Effector memory CD8-positive, alpha-beta T cell (primary cell): ENCODE results near the gene HOXA10.
A peak's percentile ranks its signal among the peaks of the same experiment; 100 is the strongest.

Experiments
- ATAC-seq: fragments of 150-1000 bp; cut with Tn5 transposase; replicated peaks from 2 replicates; pipeline ENCODE4 v1.10.0; 2021; ENCODE audit warnings: mild to moderate bottlenecking, moderate library complexity
- DNase-seq, 3 experiments: peaks; one replicate each; pipeline ENCODE4 v3.0.0; 2021
- H3K27ac Mint-ChIP-seq, 2 donors: one replicate each; pipeline ENCODE4 v1.8.0; 2022; ENCODE audit warnings: mild to moderate bottlenecking in 2 of 2, mixed read lengths in 2 of 2, moderate library complexity in 2 of 2
- H3K27me3 Mint-ChIP-seq, 2 donors: one replicate each; pipeline ENCODE4 v1.8.0; 2022; ENCODE audit warnings: mixed read lengths in 2 of 2
- H3K36me3 Mint-ChIP-seq: one replicate; pipeline ENCODE4 v1.8.0; 2022; ENCODE audit warnings: mild to moderate bottlenecking, moderate library complexity, mixed read lengths; ENCODE audit not compliant: insufficient read depth
- H3K4me1 Mint-ChIP-seq, 2 donors: one replicate each; pipeline ENCODE4 v1.8.0; 2022; ENCODE audit warnings: low read depth in 2 of 2, mixed read lengths in 2 of 2
- H3K4me3 Mint-ChIP-seq, 2 donors: one replicate each; pipeline ENCODE4 v1.8.0; 2022; ENCODE audit warnings: mild to moderate bottlenecking in 2 of 2, mixed read lengths in 2 of 2, moderate library complexity in 2 of 2
- H3K9me3 Mint-ChIP-seq, 2 donors: one replicate each; pipeline ENCODE4 v1.8.0; 2022; ENCODE audit warnings: mixed read lengths in 2 of 2

Gene HOXA10

DNA sequence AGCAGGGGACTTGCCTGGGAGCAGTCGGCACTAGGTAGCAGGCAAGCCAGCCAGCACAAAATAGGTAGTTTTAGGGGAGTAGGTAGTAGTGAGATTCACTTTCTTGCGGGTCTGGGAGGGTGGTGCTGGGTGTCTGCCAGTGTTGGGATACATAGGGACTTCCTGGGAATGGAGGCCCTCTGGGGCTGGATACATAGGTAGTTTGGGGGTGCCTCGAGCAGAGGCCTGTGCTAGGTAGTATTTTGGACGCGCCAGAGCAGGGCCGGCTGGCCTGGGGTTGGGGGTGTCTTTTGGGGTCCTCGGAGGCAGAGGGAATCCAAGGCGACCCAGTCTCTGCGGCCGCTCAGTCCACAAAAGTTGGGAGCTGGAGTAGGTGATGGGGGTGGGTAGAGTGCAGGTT is 19.8 kb downstream of the HOXA10 start:
- H3K36me3 Mint-ChIP-seq: peaks cover 32% of the 10 kb centered on the region
- peaks cover 44 to 47% of the 10 kb centered on the region in 2 donors for H3K4me1 Mint-ChIP-seq
- peak overlapping the region; percentile 15 to 58 for H3K27ac Mint-ChIP-seq
- peaks cover 90 to 99% of the 10 kb centered on the region in 2 donors for H3K27me3 Mint-ChIP-seq
- DNase-seq: no peak
- no peak for ATAC-seq
- no peaks in the 10 kb centered on the region for H3K9me3 Mint-ChIP-seq
- H3K4me3 Mint-ChIP-seq: peak overlapping the region; percentile 64 to 80

DNA sequence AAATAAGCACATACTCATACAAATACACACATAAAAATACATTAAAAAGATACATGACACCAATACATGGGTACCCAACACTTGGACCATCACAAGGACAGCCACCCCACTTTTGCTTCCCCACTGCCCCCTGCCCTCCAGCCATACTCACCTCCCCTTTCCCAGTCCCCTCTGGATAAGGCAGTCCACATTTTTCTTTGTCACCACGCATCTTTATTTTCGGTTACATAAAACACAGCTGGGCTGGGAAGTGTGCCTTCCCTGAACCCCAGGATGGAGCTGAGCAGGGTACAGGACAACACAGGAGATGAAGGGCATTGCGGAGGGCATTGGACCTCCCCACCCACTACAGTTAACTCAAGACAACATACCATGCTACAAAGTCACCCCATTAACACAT is 20.6 kb downstream of the HOXA10 start:
- peaks cover 84 to 99% of the 10 kb centered on the region in 2 donors for H3K27me3 Mint-ChIP-seq
- H3K36me3 Mint-ChIP-seq: peaks cover 32% of the 10 kb centered on the region
- H3K4me1 Mint-ChIP-seq: peaks cover 44 to 47% of the 10 kb centered on the region in 2 donors
- DNase-seq (no peak), ATAC-seq (no peak)
- no peak overlapping the region for H3K4me3 Mint-ChIP-seq
- H3K9me3 Mint-ChIP-seq: no peaks in the 10 kb centered on the region
- no peak overlapping the region for H3K27ac Mint-ChIP-seq

DNA sequence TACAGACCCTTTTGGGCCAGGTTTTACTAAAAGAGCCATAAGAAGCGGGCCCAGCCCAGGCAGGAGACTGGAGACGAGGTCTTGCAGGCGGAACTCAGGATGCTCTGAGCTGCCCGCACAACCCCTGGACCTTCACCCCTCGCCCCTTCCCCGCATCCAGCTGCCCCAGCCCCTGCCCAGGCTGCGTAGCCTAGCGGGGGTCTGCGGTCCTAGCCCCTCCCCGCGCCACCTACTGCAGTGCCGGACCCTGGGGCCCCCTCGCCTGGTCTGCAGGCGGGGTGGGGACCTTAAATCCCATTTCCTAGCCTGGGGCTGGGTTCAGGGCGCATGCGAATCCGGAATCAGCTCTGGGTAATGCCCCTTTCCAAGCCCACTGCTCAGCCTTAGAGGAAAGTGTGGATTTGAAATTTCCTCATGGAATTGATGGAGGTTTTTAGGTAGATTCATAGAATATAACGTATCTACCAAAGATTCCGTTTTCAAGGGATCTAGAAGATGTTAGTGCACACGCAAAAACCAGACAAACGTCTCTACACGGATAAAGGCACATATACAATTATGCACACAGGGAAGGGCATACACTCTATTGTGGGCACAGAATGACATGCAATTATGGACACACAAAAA is 21.2 kb downstream of the HOXA10 start:
- Mint-ChIP-seq H3K27ac (no peak overlapping the region), H3K27me3 (peaks cover 84 to 99% of the 10 kb centered on the region in 2 donors), H3K4me3 (no peak overlapping the region), H3K36me3 (peaks cover 31% of the 10 kb centered on the region), H3K9me3 (no peaks in the 10 kb centered on the region), H3K4me1 (peaks cover 42 to 46% of the 10 kb centered on the region in 2 donors)
- DNase-seq (no peak), ATAC-seq (no peak)

DNA sequence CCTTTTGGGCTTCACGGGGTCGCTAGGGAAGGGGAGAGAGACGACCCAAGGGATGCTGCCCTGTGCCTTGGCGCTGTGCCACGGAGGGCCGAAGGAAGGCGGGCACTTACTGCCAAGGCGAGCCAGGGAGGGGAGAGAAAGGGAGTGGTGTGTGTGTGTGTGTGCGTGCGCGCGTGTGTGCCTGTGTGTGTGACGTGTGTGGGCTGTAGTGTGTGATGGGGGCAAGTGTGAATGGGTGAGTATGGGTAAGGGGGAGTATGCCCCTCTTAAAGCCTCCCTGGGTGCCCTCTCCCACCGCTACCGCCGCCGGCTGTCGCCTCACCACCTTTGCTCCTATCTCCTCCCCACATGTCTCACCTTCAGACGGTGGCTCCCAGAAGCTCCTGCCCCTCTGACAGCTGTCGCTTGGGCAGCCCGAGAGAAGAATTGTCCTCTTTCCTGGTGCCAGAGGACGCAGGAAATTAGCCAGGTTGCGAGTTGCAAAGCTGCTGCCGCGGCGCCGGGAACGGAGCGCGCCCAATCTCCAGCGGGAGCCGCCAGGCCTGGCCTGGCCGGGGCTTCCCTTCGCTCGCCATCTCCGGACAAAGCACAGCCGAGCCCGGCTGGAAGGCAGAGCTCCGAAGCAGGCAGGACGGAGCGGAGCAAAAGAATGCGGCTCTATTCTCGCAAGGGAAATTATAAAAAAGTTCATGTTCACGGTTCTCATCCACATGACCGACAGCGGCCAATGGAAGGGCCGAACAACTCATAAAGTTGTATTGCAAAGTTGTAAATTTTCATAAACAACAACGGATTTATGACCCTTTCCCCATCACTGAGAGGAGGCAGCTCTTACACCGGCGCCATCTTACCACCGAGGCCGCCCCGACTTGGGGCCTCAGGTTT is 21.9 kb downstream of the HOXA10 start, which contains the start of gene HOXA3:
HOXA3 (minus strand) TSS at position 653 of the 885 bp plus-strand sequence. CDS start 41,943 bp downstream, outside the sequence.
- H3K4me1 Mint-ChIP-seq: peaks cover 38 to 43% of the 10 kb centered on the region in 2 donors

DNA sequence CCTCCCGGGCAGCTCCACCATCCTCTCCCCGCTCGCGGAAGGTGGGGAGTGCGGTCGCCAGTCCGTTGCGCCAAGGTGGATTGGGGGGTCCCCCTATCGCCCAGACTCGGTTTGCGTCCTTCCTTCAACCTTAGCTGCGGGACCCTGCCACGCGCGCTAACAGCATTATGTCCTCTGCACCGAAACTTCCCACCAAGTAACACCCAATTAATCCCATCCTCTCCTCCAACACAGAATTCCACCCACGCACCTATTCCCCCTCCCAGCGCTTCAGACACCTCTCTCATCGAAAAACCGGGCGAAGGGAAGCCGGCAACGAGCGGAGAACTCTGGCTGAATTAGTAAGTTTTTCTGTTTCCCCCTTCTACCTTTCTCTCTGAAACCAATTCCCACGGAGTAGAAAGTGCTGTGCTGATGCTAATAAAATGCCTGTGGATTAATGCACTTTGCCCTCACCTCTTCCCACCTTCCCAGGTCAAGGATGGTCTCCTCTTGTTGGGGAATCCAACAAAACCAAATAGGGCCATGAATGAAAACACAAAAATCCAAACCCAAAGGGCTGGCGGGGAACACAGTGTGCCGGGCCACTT is 22.7 kb downstream of the HOXA10 start:
- DNase-seq (no peak), ATAC-seq (no peak)
- H3K36me3 Mint-ChIP-seq: peaks cover 23% of the 10 kb centered on the region
- no peaks in the 10 kb centered on the region for H3K9me3 Mint-ChIP-seq
- peak overlapping the region; percentile 44 to 80 for H3K27ac Mint-ChIP-seq
- H3K27me3 Mint-ChIP-seq: peaks cover 84 to 99% of the 10 kb centered on the region in 2 donors
- H3K4me3 Mint-ChIP-seq: peak overlapping the region; percentile 83 to 86
- H3K4me1 Mint-ChIP-seq: peaks cover 38 to 41% of the 10 kb centered on the region in 2 donors

More for the DNA sequence above, 21.9 kb downstream of the HOXA10 start, which contains the start of gene HOXA3:
- H3K4me3 Mint-ChIP-seq: peak within 1 kb of the TSS; percentile 83 to 86
- H3K9me3 Mint-ChIP-seq: no peaks in the 10 kb centered on the region
- peak within 1 kb of the TSS; percentile 44 to 80 for H3K27ac Mint-ChIP-seq
- peaks cover 81 to 99% of the 10 kb centered on the region in 2 donors for H3K27me3 Mint-ChIP-seq
- H3K36me3 Mint-ChIP-seq: peaks cover 27% of the 10 kb centered on the region
- ATAC-seq: no peak
- no peak for DNase-seq

DNA sequence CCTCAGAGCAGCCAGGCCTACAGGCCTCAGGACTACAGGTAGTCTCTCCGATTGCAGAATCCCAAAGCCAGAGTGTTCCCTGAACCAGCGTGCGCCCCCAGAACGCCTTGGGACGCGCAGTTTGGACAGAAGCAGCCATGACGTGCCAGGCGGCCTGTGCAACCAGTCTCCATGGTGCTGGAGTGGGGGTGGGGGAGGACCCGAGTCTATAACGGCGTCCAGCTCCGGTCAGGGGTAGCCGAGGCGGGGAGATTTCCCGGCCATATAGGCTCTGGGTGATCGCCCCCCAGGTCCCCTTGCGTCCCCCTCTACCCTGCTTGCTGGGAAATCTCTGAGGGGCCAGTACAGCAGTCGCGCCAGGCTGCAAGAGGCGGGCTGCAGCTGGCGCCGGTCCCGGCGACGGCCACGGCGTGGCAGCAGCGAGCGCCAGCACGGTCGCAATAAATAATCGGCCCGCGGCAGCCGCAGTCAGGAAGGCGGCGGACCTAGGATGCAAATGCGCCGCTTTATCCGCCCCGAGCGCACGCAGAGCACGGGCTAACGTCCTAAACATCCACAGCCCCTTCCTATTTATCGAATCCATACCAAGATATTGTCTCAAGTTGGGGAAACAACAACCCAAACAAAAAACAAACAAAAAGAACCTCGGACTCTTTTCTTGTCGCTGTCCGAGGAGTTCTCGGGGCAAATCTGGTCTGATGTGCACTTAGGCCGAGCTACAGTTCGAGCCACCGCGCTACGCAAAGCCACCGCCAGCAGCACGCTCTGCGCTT is 23.4 kb downstream of the HOXA10 start:
- DNase-seq (peak; percentile 54 to 67 (median 65)), ATAC-seq (peak; percentile 87)
- H3K36me3 Mint-ChIP-seq: peaks cover 19% of the 10 kb centered on the region
- H3K27ac Mint-ChIP-seq: peak overlapping the region; percentile 20 to 44
- peaks cover 84 to 99% of the 10 kb centered on the region in 2 donors for H3K27me3 Mint-ChIP-seq
- H3K9me3 Mint-ChIP-seq: no peaks in the 10 kb centered on the region
- H3K4me1 Mint-ChIP-seq: peaks cover 37 to 38% of the 10 kb centered on the region in 2 donors
- peak overlapping the region; percentile 83 to 86 for H3K4me3 Mint-ChIP-seq

DNA sequence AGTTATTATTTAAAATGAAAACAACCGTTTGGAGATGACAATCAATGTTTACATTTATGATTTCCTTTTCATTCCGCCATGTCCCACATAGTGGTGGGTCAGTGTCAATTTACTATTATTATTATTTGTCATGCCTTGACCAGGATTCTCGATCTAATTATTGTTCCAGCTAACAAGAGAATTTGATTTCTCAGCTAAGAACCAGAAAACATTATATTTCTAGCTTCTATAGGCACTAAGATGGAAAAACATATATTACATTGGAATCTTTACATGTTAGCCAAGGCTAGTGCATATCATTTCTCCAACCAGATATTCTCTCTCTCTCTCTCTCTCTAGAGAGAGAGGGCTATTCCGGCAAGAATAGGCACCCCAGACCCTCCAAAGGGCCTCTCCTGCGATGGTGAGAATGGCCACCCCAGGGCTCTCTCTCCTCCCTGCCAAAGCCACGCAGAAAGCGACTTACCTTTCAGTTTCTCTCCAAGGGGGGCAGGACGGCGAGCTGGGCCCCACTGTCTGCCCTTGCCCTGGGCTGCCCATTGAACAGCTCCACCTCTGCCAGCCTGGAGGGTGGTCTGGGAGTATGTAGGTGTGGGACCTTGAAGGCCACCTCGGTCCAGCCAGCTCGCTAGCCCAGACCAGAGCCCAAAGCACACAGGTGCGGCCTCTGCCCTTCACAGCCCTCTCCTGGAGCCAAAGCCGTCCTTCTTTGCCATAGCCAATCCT is 24.1 kb downstream of the HOXA10 start:
- H3K4me3 Mint-ChIP-seq: peak overlapping the region; percentile 83 to 86
- DNase-seq (no peak), ATAC-seq (no peak)
- peaks cover 12% of the 10 kb centered on the region for H3K36me3 Mint-ChIP-seq
- peak overlapping the region in 1 of 2 donors; percentile 20 for H3K27ac Mint-ChIP-seq
- peaks cover 83 to 99% of the 10 kb centered on the region in 2 donors for H3K27me3 Mint-ChIP-seq
- peaks cover 31 to 32% of the 10 kb centered on the region in 2 donors for H3K4me1 Mint-ChIP-seq
- no peaks in the 10 kb centered on the region for H3K9me3 Mint-ChIP-seq

DNA sequence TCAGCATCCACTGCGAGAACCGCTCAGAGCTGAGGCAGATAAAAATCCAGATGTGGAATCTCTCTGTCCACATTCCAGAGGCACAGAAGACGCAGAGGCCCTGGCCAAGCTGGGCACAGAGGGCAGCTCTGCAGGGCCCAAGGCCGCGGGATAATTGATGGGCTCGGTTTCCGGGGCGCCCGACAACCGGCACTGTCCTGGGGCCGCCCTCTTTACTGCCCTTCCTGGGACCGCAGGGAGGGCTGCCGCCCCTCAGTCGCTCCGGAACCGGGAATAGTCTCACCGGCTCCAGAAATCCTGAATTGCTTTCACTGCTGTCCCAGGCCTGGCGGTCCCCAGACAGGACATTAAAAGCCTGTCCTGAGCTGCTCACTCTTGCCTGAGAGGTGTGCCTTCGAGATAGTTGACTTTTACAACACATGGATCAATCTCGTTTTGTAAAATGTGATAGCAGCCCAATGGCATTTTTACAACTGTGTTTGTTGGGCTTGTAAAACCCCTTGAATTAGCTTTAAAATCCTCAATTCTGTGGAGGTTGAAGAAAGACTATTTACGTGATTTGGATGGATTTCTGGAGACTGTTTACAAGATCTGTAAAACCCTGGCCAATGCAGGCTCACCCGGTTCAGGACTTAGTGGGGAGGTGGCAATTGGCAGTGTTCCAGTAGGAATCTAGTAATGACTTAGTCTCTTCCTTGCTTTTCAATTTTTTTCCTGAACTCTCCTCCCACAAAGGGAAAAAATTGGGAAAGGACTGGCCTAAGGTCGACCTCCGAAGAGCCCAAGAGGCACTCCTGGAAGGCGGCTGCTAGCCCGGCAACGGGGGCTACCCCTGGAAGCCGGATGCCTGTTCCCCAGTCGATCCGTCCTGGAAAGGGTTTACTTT is 25.1 kb downstream of the HOXA10 start:
- Mint-ChIP-seq H3K9me3 (no peaks in the 10 kb centered on the region), H3K4me1 (peaks cover 23 to 24% of the 10 kb centered on the region in 2 donors), H3K4me3 (no peak overlapping the region), H3K36me3 (peaks cover 7% of the 10 kb centered on the region), H3K27ac (no peak overlapping the region), H3K27me3 (peaks cover 76 to 93% of the 10 kb centered on the region in 2 donors)
- no peak for ATAC-seq
- DNase-seq: no peak

DNA sequence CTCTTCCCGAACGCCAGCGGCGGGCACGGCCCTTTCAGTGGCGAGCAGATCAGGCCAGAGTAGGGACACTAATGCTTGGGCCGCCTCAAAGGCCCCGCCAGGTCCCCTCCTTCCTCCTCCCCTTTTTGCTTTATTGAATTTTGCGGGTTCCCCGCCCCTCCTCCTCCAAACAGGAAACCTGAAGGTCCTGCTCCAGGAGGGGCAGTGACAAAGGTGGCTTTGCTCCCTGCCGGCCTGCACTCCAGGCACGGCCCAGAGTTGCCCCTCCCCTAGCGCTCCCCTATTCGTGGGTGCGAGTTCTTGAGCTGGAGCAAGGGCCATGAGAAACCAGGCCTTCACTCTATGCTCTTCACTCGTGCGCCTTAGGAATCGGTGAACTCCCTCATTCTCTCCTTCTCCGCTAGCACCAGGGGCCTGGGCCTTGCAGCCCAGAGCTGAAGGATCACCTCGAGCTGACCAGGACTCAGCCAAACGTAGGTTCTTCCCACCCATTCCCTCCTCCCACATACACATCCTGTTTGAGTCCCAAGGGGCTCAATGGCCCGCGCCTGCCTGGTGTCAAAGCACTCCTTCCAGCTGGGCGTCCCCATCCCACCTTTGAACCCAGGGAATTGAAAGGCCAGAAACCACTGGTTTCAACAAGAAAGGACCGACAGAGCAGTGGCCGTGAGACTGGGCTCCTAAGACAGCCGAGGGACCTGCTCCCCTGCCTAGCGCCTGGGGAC is 25.9 kb downstream of the HOXA10 start:
- Mint-ChIP-seq H3K4me1 (peaks cover 23 to 24% of the 10 kb centered on the region in 2 donors), H3K36me3 (peaks cover 7% of the 10 kb centered on the region), H3K9me3 (no peaks in the 10 kb centered on the region), H3K27ac (no peak overlapping the region), H3K27me3 (peaks cover 68 to 85% of the 10 kb centered on the region in 2 donors), H3K4me3 (peak overlapping the region; percentile 59 to 63)
- ATAC-seq (no peak), DNase-seq (no peak)

DNA sequence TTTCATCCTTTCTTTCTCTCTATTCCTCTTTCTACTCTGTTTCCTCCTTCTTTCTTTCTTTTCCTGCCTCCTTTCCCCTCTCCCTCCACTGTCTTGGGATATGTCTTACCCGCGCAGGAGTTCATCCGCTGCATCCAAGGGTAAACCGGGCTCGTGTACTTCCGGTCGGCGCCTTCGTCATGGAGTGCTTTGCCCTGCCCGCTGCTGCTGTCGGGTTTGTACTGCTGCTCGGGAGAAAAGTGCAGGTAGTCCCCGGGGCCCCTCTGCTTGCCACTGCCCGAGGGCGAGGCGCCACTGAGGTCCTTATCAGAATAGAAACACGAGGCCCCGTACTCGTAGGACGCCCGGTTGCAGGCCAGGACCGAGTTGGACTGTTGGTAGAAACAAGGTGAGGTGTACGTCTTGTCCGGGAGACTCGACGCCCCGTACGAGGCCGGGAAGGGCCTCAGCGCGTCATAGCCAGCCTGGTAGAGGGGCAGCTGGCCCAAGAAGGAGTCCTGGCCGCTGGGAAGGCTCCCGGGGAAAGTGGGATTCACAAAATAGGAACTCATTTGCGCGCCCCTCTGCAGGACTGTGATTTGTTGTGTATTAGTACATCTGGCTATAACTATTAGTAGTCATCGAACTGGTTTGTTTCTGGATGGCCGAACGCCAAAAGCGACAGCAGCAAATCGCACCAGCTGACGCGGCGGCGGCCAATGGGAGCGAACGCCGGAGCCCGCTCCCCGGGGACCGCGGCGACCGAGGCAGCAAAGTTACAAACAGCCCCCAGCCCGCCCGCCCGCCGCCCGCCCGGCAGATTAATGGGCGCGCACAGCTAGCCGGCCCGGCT is 26.7 kb downstream of the HOXA10 start, which contains the start of gene HOXA6:
HOXA6 (minus strand) TSS at position 576 of the 832 bp plus-strand sequence; CDS start at position 551, 25 bp downstream.
- Mint-ChIP-seq H3K4me3 (peak within 1 kb of the TSS; percentile 59 to 63), H3K27ac (no peak within 1 kb of the TSS), H3K27me3 (peaks cover 65 to 84% of the 10 kb centered on the region in 2 donors), H3K36me3 (peaks cover 7% of the 10 kb centered on the region), H3K9me3 (no peaks in the 10 kb centered on the region), H3K4me1 (peaks cover 23 to 24% of the 10 kb centered on the region in 2 donors)
- ATAC-seq: no peak
- no peak for DNase-seq
